GM21447 (cell line): ENCODE results near the gene ARHGAP28.

ENCODE experiments used
- ATAC-seq: cut with Tn5 transposase; IDR thresholded peaks from one replicate; pipeline ENCODE4 v1.9.1; 2021; ENCODE audit not compliant: unreplicated experiment

ARHGAP28 gene

GRCh38 chr18:6954501-6954900 is 225.0 kb downstream of the ARHGAP28 start:
- ATAC-seq, result no peak

GRCh38 chr18:6955304-6955703 is 225.8 kb downstream of the ARHGAP28 start:
- no peak for ATAC-seq

- no peak for ATAC-seq
These were observed 227.0 kb downstream of the ARHGAP28 start for GRCh38 chr18:6956495-6956894.

- no peak for ATAC-seq
These were observed 227.5 kb downstream of the ARHGAP28 start for GRCh38 chr18:6956999-6957398.

GRCh38 chr18:6959110-6959509 is 229.6 kb downstream of the ARHGAP28 start:
- ATAC-seq, result no peak

- ATAC-seq, result no peak
These were observed 230.6 kb downstream of the ARHGAP28 start for GRCh38 chr18:6960124-6960523.

- ATAC-seq, result no peak
These were observed 231.1 kb downstream of the ARHGAP28 start for GRCh38 chr18:6960656-6961055.

GRCh38 chr18:6961331-6961730 is 231.8 kb downstream of the ARHGAP28 start:
- ATAC-seq, result no peak

- ATAC-seq, result no peak
These were observed 233.3 kb downstream of the ARHGAP28 start for GRCh38 chr18:6962571-6963451.

GRCh38 chr18:6963452-6964097 is 234.1 kb downstream of the ARHGAP28 start:
- ATAC-seq, result no peak
